Upper lobe of right lung (tissue), 1 donor: ENCODE data around the gene GREB1L. TPM values are rescaled to one million over a fixed set of nuclear protein-coding genes. Genes with fewer than 3 reads are reported as not detected.

Source experiments
- ATAC-seq: fragments of 200-7000 bp; cut with Tn5 transposase; one replicate; pipeline ENCODE4 v1.9.1; 2020; ENCODE audit warnings: mild to moderate bottlenecking, moderate library complexity
- DNase-seq: peaks from one replicate; pipeline ENCODE4 v3.0.0-alpha.2; 2020
- H3K27ac ChIP-seq: fragments of 200-600 bp; one replicate; pipeline ENCODE4 v1.8.0; 2022
- H3K27me3 ChIP-seq: fragments of 200-600 bp; one replicate; pipeline ENCODE4 v1.8.0; 2022; ENCODE audit warnings: mild to moderate bottlenecking
- H3K36me3 ChIP-seq: fragments of 200-600 bp; one replicate; pipeline ENCODE4 v1.8.0; 2022
- H3K4me1 ChIP-seq: fragments of 200-600 bp; one replicate; pipeline ENCODE4 v1.8.0; 2022
- H3K4me3 ChIP-seq: fragments of 200-600 bp; one replicate; pipeline ENCODE4 v1.8.0; 2022; ENCODE audit warnings: mild to moderate bottlenecking
- H3K9me3 ChIP-seq: fragments of 200-600 bp; one replicate; pipeline ENCODE4 v1.8.0; 2022
- CTCF ChIP-seq: fragments of 200-600 bp; IDR thresholded peaks from one replicate; pipeline ENCODE4 v1.8.0; 2022; ENCODE audit warnings: antibody characterized with exemption
- intact Hi-C: fragments of 100-400 bp; cut with DNase I; formaldehyde crosslinking; loops from one replicate; pipeline ENCODE4 v1.11.0; 2022
- total RNA-seq: library from RNA; stranded (reverse); fragmentation: NEBNext Ultra II Directional; extraction: Animal tissue kit (Norgen Biotek cat#: 25700); gene quantifications from one replicate; pipeline ENCODE4 v1.2.1, GENCODE V29; 2021
- donor health status: DM: no; HTN: yes; CAD: no; lungs with severe emphysema.

The GREB1L gene
- total RNA-seq, 1 donor from 2014 or later: 1.2 TPM

- H3K36me3 ChIP-seq: no peaks in the 10 kb centered on the region
- intact Hi-C loops: no loop called here
- DNase-seq (no peak), ATAC-seq (no peak)
- no peak for TF ChIP-seq CTCF
- no peaks in the 10 kb centered on the region for H3K9me3 ChIP-seq
- no peak overlapping the region for H3K27ac ChIP-seq
- no peak overlapping the region for H3K4me3 ChIP-seq
- no peaks in the 10 kb centered on the region for H3K27me3 ChIP-seq
- no peaks in the 10 kb centered on the region for H3K4me1 ChIP-seq
These were observed 217.8 kb downstream of the GREB1L start for GRCh38 chr18:21459706-21460286.

DNA sequence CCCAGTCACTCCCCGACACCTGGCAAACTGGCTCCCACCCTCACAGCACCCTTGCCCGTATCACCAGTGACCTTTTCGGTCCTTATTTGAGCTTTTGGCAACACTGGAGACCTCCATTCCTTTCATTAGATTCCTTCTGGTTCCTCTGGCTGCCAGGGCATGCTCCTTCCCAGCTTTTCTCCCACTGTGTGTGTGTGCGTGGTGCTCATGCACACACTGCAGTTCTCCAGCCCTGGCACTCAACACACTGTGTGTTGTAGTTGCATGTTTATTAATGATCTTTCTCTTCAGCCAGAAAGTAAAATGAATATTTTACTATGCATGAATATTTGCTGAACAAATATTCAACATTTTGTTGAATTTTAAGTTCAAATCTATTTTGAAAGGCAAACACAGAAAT lies 219.4 kb downstream of the GREB1L start:
- ATAC-seq (no peak), DNase-seq (no peak)
- intact Hi-C loops: no loop called here
- no peak overlapping the region for H3K4me3 ChIP-seq
- no peaks in the 10 kb centered on the region for H3K27me3 ChIP-seq
- TF ChIP-seq CTCF: no peak
- H3K36me3 ChIP-seq: no peaks in the 10 kb centered on the region
- H3K9me3 ChIP-seq: no peaks in the 10 kb centered on the region
- H3K4me1 ChIP-seq: no peaks in the 10 kb centered on the region
- H3K27ac ChIP-seq: no peak overlapping the region

DNA sequence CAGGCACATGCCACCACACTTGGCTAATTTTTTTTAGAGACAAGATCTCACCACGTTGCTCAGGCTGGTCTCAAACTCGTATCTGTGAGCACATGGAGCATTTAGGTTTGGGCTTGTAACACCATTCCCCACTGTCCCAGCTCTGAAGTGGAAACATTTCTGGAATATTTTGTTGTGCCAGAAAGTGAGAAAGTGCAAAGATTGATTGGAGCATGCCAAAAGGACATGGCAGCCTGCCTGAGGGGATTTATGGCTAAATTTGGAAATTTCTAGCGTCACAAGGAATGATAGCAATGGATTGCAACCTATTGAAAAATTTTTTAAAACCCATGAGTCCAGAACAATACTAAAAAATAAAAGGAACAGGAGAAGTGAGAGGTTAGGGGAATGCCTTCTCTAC lies 221.7 kb downstream of the GREB1L start:
- no peak overlapping the region for H3K4me3 ChIP-seq
- no peaks in the 10 kb centered on the region for H3K36me3 ChIP-seq
- no peak for DNase-seq
- H3K9me3 ChIP-seq: no peaks in the 10 kb centered on the region
- intact Hi-C loops: no loop called here
- no peaks in the 10 kb centered on the region for H3K27me3 ChIP-seq
- no peak overlapping the region for H3K27ac ChIP-seq
- no peak for TF ChIP-seq CTCF
- ATAC-seq: no peak
- no peaks in the 10 kb centered on the region for H3K4me1 ChIP-seq

DNA sequence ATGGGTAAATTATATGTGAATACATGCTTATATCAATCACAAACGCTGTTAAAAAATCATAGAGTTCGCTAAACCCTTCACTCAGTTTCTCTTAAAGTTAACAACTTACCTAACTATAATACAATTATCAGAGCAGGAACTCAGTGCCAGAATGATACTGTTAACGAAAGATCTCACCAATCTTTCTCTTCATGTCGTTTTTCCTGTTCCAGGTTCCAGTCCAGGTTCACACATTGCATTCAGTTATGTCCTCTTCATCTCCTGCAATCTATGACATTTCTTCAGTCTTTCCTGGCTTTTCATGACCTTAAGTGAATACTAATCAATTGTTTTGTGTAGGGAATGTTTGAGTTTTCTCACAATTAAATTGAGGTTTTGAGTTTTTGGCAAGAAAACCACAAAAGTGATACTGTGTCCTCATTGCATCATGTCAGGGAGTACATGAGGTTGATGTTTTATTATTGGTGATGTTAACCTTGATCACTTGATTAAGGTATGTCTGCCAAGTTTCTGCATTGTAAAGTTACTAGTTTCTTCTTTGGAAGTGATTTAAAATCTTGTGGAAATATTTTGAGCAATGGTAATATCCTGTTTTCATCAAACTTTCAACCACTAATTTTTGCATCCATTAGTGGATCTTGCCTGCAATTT lies 226.6 kb downstream of the GREB1L start:
- Histone ChIP-seq H3K9me3 (no peaks in the 10 kb centered on the region), H3K4me3 (no peak overlapping the region), H3K27me3 (no peaks in the 10 kb centered on the region), H3K4me1 (no peaks in the 10 kb centered on the region), H3K27ac (no peak overlapping the region), H3K36me3 (no peaks in the 10 kb centered on the region)
- no peak for DNase-seq
- no peak for TF ChIP-seq CTCF
- ATAC-seq: no peak
- intact Hi-C loops: no loop called here

GRCh38 chr18:21472741-21473140 lies 230.7 kb downstream of the GREB1L start:
- DNase-seq: no peak
- H3K9me3 ChIP-seq: no peaks in the 10 kb centered on the region
- intact Hi-C loops: no loop called here

More at GRCh38 chr18:21472741-21473140, 230.7 kb downstream of the GREB1L start:
- Histone ChIP-seq H3K4me3 (no peak overlapping the region), H3K27me3 (no peaks in the 10 kb centered on the region), H3K4me1 (no peaks in the 10 kb centered on the region), H3K36me3 (no peaks in the 10 kb centered on the region), H3K27ac (no peak overlapping the region)
- no peak for TF ChIP-seq CTCF
- ATAC-seq: no peak
